Keratinocyte (primary cell): ENCODE results near the gene CAV2. TPM values are rescaled to one million over a fixed set of nuclear protein-coding genes. Genes with fewer than 3 reads are reported as not detected.

Experiments
- DNase-seq: peaks from one replicate; pipeline ENCODE4 v3.0.0-alpha.2; 2011; ENCODE audit warnings: low read depth, missing footprints, low spot score
- FAIRE-seq: peaks from 2 replicates; lab custom pipeline; 2011; peaks lifted over from hg19 to GRCh38; lab: Jason Lieb, UNC
- H2AFZ ChIP-seq: 2 replicates; pipeline ENCODE4 v1.6.0; 2012; ENCODE audit warnings: low read length, control low read depth, inconsistent platforms; ENCODE audit not compliant: control insufficient read depth
- H3K27ac ChIP-seq: 2 replicates; pipeline ENCODE4 v1.5.1; 2011; ENCODE audit warnings: low read length; ENCODE audit not compliant: control insufficient read depth, insufficient read depth
- H3K27me3 ChIP-seq: 3 replicates; pipeline ENCODE4 v1.6.0; 2011; ENCODE audit warnings: low read length; ENCODE audit not compliant: control insufficient read depth, insufficient read depth; ENCODE audit errors: extremely low read depth
- H3K36me3 ChIP-seq, 2 experiments: 2 replicates in 1 of 2; 3 replicates in 1 of 2; pipeline ENCODE4 v1.5.1; 2011; ENCODE audit warnings: low read length in 2 of 2, mild to moderate bottlenecking in 1 of 2; ENCODE audit not compliant: control insufficient read depth in 2 of 2, insufficient read depth in 2 of 2; ENCODE audit errors: extremely low read depth in 1 of 2
- H3K4me1 ChIP-seq: 3 replicates; pipeline ENCODE4 v1.5.1; 2011; ENCODE audit warnings: low read length; ENCODE audit not compliant: control insufficient read depth, insufficient read depth; ENCODE audit errors: extremely low read depth
- H3K4me2 ChIP-seq: 3 replicates; pipeline ENCODE4 v1.6.0; 2011; ENCODE audit warnings: low read depth, low read length; ENCODE audit not compliant: control insufficient read depth, insufficient read depth; ENCODE audit errors: extremely low read depth
- H3K4me3 ChIP-seq, 3 experiments: fragments of 200-600 bp in 1 of 3; sonication (generic) in 1 of 3; 2 replicates in 2 of 3; 3 replicates in 1 of 3; pipeline ENCODE4 v1.5.1; 2011 to 2016; ENCODE audit warnings: low read length in 3 of 3, mild to moderate bottlenecking in 3 of 3, control low read depth in 2 of 3, inconsistent platforms in 1 of 3, low read depth in 1 of 3, mixed read lengths in 1 of 3, mixed run types in 1 of 3, moderate library complexity in 1 of 3; ENCODE audit not compliant: control insufficient read depth in 2 of 3, insufficient read depth in 2 of 3; ENCODE audit errors: extremely low read depth in 1 of 3
- H3K79me2 ChIP-seq: 2 replicates; pipeline ENCODE4 v1.6.0; 2012; ENCODE audit warnings: low read length; ENCODE audit not compliant: control insufficient read depth, insufficient read depth
- H3K9ac ChIP-seq: 3 replicates; pipeline ENCODE4 v1.6.0; 2011; ENCODE audit warnings: low read length; ENCODE audit not compliant: control insufficient read depth, insufficient read depth; ENCODE audit errors: extremely low read depth
- H3K9me1 ChIP-seq: 3 replicates; pipeline ENCODE4 v1.6.0; 2011; ENCODE audit warnings: low read length; ENCODE audit not compliant: control insufficient read depth, insufficient read depth; ENCODE audit errors: extremely low read depth
- H3K9me3 ChIP-seq: 2 replicates; pipeline ENCODE4 v1.5.1; 2012; ENCODE audit warnings: low read depth, low read length; ENCODE audit not compliant: control insufficient read depth
- H4K20me1 ChIP-seq: 3 replicates; pipeline ENCODE4 v1.6.0; 2011; ENCODE audit warnings: low read length; ENCODE audit not compliant: control insufficient read depth, insufficient read depth; ENCODE audit errors: extremely low read depth
- EZH2 ChIP-seq: IDR thresholded peaks from one replicate; pipeline ENCODE4 v1.6.1; 2012; ENCODE audit warnings: inconsistent platforms, mild to moderate bottlenecking, low read length, moderate library complexity
- dilution Hi-C: fragments of 300-500 bp; cut with MboI; formaldehyde crosslinking; loops from one replicate; pipeline ENCODE4 v1.7.0; 2020; ENCODE audit warnings: low sequenced_read_pairs; ENCODE audit not compliant: extremely low pct_ligation_motif_present
- polyA plus RNA-seq, 5 experiments: library from polyadenylated mRNA; depleted of rRNA in 3 of 5; stranded (reverse) in 3 of 5; stranded (forward) in 1 of 5; unstranded in 1 of 5; fragments of >200 nt; gene quantifications; 1 replicate in 1 of 5; 2 replicates in 3 of 5; 3 replicates in 1 of 5; pipeline versions ENCODE4 v1.2.1 to v1.2.3, GENCODE V29; 2011 to 2012; ENCODE audit warnings: missing spikeins in 2 of 5, low read depth in 1 of 5, low replicate concordance in 1 of 5
- TF ChIP-seq, protein P1 (sequence below), 3 experiments: IDR thresholded peaks in 1 of 3; conservative IDR thresholded peaks in 1 of 3; optimal IDR thresholded peaks in 1 of 3; 2 replicates in 2 of 3; 3 replicates in 1 of 3; pipeline versions ENCODE3 to v1.5.1; 2011; ENCODE audit warnings: low read length in 3 of 3, mild to moderate bottlenecking in 3 of 3, moderate library complexity in 2 of 3, control low read depth in 1 of 3, inconsistent platforms in 1 of 3; ENCODE audit not compliant: insufficient read depth in 2 of 3; ENCODE audit errors: extremely low read depth in 1 of 3

CAV2 gene
- polyA plus RNA-seq, 1 donor (not counting 4 experiments of a cell fraction or from before 2014, with no cell fraction given): 631 TPM

DNA sequence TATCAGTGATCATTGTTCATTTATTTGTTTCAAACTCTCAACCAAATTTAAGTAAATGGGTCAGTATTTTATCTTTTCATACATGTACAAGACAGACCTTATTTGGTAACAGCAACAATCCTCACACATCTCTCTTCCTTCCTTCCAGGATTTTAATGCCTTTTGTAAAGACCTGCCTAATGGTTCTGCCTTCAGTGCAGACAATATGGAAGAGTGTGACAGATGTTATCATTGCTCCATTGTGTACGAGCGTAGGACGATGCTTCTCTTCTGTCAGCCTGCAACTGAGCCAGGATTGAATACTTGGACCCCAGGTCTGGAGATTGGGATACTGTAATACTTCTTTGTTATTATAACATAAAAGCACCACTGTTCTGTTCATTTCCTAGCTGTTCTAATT is 6.3 kb downstream of the CAV2 start:
- H4K20me1 ChIP-seq: no peaks in the 10 kb centered on the region
- H3K4me3 ChIP-seq: no peak overlapping the region
- no peaks in the 10 kb centered on the region for H3K9me3 ChIP-seq
- H3K9ac ChIP-seq: no peak overlapping the region
- no peak for FAIRE-seq
- no peak for DNase-seq
- H3K27me3 ChIP-seq: no peaks in the 10 kb centered on the region
- dilution Hi-C loops: loop anchor here (25.0 kb wide), 1 partner anchor 244 kb away; no protein-coding TSS in a partner anchor
- peak overlapping the region; percentile 33 for H3K4me2 ChIP-seq
- H3K36me3 ChIP-seq: peaks cover 6 to 28% of the 10 kb centered on the region in 2 experiments
- no peak overlapping the region for H3K27ac ChIP-seq
- H2AFZ ChIP-seq: no peak overlapping the region
- no peaks in the 10 kb centered on the region for H3K9me1 ChIP-seq
- peaks cover 32% of the 10 kb centered on the region for H3K4me1 ChIP-seq
- peaks cover 47% of the 10 kb centered on the region for H3K79me2 ChIP-seq
- TF ChIP-seq, protein P1, sequence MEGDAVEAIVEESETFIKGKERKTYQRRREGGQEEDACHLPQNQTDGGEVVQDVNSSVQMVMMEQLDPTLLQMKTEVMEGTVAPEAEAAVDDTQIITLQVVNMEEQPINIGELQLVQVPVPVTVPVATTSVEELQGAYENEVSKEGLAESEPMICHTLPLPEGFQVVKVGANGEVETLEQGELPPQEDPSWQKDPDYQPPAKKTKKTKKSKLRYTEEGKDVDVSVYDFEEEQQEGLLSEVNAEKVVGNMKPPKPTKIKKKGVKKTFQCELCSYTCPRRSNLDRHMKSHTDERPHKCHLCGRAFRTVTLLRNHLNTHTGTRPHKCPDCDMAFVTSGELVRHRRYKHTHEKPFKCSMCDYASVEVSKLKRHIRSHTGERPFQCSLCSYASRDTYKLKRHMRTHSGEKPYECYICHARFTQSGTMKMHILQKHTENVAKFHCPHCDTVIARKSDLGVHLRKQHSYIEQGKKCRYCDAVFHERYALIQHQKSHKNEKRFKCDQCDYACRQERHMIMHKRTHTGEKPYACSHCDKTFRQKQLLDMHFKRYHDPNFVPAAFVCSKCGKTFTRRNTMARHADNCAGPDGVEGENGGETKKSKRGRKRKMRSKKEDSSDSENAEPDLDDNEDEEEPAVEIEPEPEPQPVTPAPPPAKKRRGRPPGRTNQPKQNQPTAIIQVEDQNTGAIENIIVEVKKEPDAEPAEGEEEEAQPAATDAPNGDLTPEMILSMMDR (optimal IDR thresholded peaks at IDR 0.05 in 1 of 3, IDR thresholded peaks at IDR 0.05 in 1 of 3, conservative IDR thresholded peaks at IDR 0.05 in 1 of 3; ENCODE audit: extremely low read depth in 1 of 3, insufficient read depth in 2 of 3, low read length in 3 of 3): no peak
- TF ChIP-seq EZH2: no peak

DNA sequence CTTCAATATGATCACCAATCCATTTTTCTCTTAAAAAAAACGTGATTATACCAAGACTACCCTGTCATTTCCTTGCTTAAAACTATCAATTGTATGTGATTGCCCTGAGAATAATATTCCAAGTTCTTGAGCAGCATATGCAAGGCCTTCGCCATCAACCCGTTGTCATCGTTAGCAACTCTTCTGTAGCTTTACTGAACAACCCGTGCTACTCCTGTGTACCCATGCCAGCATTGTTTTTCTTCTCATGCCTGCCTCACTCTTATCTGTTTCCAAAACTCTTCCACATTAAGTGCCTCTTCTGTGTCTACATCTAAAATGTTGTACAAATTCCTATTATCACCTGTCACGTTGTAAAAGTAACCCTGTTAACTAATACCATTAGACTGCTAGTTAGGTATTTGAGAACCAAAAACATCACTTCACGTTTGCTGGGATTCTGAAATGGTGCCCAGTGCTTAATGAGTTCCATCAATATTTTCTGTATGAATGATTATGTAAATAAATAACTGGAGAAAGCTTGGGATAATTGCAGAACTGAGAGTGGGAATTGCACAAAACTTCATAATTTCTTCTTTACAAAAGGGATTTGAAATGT is 10.5 kb downstream of the CAV2 start:
- no peak overlapping the region for H3K4me2 ChIP-seq
- peak; percentile 48 for FAIRE-seq

More for the DNA sequence above, 10.5 kb downstream of the CAV2 start:
- Histone ChIP-seq H3K27ac (no peak overlapping the region), H3K9me3 (no peaks in the 10 kb centered on the region), H2AFZ (no peak overlapping the region), H3K4me1 (peaks cover 31% of the 10 kb centered on the region), H3K4me3 (no peak overlapping the region), H3K9me1 (no peaks in the 10 kb centered on the region), H3K79me2 (peaks cover 8% of the 10 kb centered on the region), H4K20me1 (no peaks in the 10 kb centered on the region), H3K27me3 (no peaks in the 10 kb centered on the region), H3K9ac (no peak overlapping the region), H3K36me3 (peaks cover 6 to 13% of the 10 kb centered on the region in 2 experiments)
- no peak for DNase-seq
- dilution Hi-C loops: loop anchor here (25.0 kb wide), 1 partner anchor 248 kb away; no protein-coding TSS in a partner anchor
- TF ChIP-seq, protein P1 (optimal IDR thresholded peaks at IDR 0.05 in 1 of 3, IDR thresholded peaks at IDR 0.05 in 1 of 3, conservative IDR thresholded peaks at IDR 0.05 in 1 of 3; ENCODE audit: extremely low read depth in 1 of 3, insufficient read depth in 2 of 3, low read length in 3 of 3): no peak
- no peak for TF ChIP-seq EZH2
